ENCODE data around the gene STRN. TPM values are rescaled to one million over a fixed set of nuclear protein-coding genes. Genes with fewer than 3 reads are reported as not detected.

STRN gene
- total and polyA plus RNA-seq, 2 of the 13 experiments (the other 11 are each of a cell fraction or from before 2014, with no cell fraction given): 10.4 to 19.3 TPM

- TF ChIP-seq ZNF710 (CRISPR knock-in tag; IDR thresholded peaks at IDR 0.05; ENCODE audit: borderline replicate concordance): no peak
- peak; percentile 58; the same call in 1 of the 2 replicates for TF ChIP-seq ZMYM4 (CRISPR knock-in tag; IDR thresholded peaks at IDR 0.05)
- no peak for TF ChIP-seq ZNF841 (CRISPR knock-in tag; IDR thresholded peaks at IDR 0.05; ENCODE audit: borderline replicate concordance)
- no peak for TF ChIP-seq ZNF552 (CRISPR knock-in tag; IDR thresholded peaks at IDR 0.05; ENCODE audit: borderline replicate concordance)
- no peak for TF ChIP-seq ZNF691 (CRISPR knock-in tag; IDR thresholded peaks at IDR 0.05; ENCODE audit: borderline replicate concordance, low read depth)
- TF ChIP-seq, protein P1, sequence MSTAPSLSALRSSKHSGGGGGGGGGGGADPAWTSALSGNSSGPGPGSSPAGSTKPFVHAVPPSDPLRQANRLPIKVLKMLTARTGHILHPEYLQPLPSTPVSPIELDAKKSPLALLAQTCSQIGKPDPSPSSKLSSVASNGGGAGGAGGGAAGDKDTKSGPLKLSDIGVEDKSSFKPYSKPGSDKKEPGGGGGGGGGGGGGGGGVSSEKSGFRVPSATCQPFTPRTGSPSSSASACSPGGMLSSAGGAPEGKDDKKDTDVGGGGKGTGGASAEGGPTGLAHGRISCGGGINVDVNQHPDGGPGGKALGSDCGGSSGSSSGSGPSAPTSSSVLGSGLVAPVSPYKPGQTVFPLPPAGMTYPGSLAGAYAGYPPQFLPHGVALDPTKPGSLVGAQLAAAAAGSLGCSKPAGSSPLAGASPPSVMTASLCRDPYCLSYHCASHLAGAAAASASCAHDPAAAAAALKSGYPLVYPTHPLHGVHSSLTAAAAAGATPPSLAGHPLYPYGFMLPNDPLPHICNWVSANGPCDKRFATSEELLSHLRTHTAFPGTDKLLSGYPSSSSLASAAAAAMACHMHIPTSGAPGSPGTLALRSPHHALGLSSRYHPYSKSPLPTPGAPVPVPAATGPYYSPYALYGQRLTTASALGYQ (CRISPR knock-in tag; IDR thresholded peaks at IDR 0.05): peak; percentile 36; the same call in 1 of the 2 replicates
- no peak for TF ChIP-seq ZNF326 (CRISPR knock-in tag; IDR thresholded peaks at IDR 0.05; ENCODE audit: borderline replicate concordance)
- no peak for TF ChIP-seq ZNF570 (CRISPR knock-in tag; IDR thresholded peaks at IDR 0.05; ENCODE audit: borderline replicate concordance)
- TF ChIP-seq MZF1 (CRISPR knock-in tag; IDR thresholded peaks at IDR 0.05; ENCODE audit: borderline replicate concordance): no peak
- no peak for TF ChIP-seq ATF6 (CRISPR knock-in tag; conservative IDR thresholded peaks at IDR 0.05)
- TF ChIP-seq ZNF850 (CRISPR knock-in tag; conservative IDR thresholded peaks at IDR 0.05): no peak
- peak; percentile 84 for TF ChIP-seq CEBPB (IDR thresholded peaks at IDR 0.05; ENCODE audit: borderline replicate concordance, low read depth, low read length)
- peak; percentile 32; the same call in 1 of the 2 replicates for TF ChIP-seq HNF4A (CRISPR knock-in tag; IDR thresholded peaks at IDR 0.05)
- TF ChIP-seq ZNF264 (CRISPR knock-in tag; IDR thresholded peaks at IDR 0.05): no peak
- no peak for TF ChIP-seq NR3C1 (CRISPR knock-in tag; IDR thresholded peaks at IDR 0.05)
- peak; percentile 91 for TF ChIP-seq FOXP4 (CRISPR knock-in tag; IDR thresholded peaks at IDR 0.05)
- TF ChIP-seq, protein P2, sequence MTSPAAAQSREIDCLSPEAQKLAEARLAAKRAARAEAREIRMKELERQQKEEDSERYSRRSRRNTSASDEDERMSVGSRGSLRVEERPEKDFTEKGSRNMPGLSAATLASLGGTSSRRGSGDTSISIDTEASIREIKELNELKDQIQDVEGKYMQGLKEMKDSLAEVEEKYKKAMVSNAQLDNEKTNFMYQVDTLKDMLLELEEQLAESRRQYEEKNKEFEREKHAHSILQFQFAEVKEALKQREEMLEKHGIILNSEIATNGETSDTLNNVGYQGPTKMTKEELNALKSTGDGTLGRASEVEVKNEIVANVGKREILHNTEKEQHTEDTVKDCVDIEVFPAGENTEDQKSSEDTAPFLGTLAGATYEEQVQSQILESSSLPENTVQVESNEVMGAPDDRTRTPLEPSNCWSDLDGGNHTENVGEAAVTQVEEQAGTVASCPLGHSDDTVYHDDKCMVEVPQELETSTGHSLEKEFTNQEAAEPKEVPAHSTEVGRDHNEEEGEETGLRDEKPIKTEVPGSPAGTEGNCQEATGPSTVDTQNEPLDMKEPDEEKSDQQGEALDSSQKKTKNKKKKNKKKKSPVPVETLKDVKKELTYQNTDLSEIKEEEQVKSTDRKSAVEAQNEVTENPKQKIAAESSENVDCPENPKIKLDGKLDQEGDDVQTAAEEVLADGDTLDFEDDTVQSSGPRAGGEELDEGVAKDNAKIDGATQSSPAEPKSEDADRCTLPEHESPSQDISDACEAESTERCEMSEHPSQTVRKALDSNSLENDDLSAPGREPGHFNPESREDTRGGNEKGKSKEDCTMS (CRISPR knock-in tag; conservative IDR thresholded peaks at IDR 0.05): no peak
- TF ChIP-seq KDM3A (CRISPR knock-in tag; IDR thresholded peaks at IDR 0.05; ENCODE audit: low read depth): no peak
- peak; percentile 89 for TF ChIP-seq MEIS2 (CRISPR knock-in tag; IDR thresholded peaks at IDR 0.05)
Observed at GRCh38 chr2:36882532-36882931, 83.8 kb downstream of the STRN start (continued).
